ENCODE measurements around the gene MRGPRX4.

DNA sequence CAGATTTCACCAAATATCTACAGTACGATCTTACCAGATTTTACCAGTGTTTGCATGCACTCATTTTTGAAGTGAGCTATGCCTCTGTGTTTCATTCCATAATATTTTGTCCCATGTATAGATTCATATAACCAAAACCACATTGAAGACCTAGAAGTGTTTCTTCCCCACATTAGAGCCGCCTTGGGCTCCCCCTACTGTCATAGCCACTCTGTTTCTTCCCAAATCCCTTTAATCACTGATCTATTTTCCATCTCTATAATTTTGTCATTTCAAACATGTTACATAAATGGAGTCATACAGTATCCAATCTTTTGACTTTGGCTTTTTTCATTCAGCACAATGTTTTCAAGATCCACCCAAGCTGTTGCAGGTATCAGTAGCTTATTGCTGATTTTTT is 27.6 kb upstream of the MRGPRX4 start:
- TF ChIP-seq, protein P1, sequence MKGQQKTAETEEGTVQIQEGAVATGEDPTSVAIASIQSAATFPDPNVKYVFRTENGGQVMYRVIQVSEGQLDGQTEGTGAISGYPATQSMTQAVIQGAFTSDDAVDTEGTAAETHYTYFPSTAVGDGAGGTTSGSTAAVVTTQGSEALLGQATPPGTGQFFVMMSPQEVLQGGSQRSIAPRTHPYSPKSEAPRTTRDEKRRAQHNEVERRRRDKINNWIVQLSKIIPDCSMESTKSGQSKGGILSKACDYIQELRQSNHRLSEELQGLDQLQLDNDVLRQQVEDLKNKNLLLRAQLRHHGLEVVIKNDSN (IDR thresholded peaks at IDR 0.05) = no peak
- TF ChIP-seq EP300 (IDR thresholded peaks at IDR 0.05; ENCODE audit: borderline replicate concordance) (no peak), TAF1 (IDR thresholded peaks at IDR 0.05; ENCODE audit: low read depth) (no peak), RAD21 (IDR thresholded peaks at IDR 0.05; ENCODE audit: low read depth) (0 out of 2 replicates have a peak, but pooled peaks have one; percentile 9), FOXM1 (IDR thresholded peaks at IDR 0.05; ENCODE audit: borderline replicate concordance, low read depth) (no peak), ZBTB7A (IDR thresholded peaks at IDR 0.05; ENCODE audit: low read depth) (no peak), CREB1 (IDR thresholded peaks at IDR 0.05; ENCODE audit: low read depth) (no peak), EGR1 (IDR thresholded peaks at IDR 0.05) (no peak), CEBPB (IDR thresholded peaks at IDR 0.05) (no peak), TEAD4 (IDR thresholded peaks at IDR 0.05) (no peak), YY1 (IDR thresholded peaks at IDR 0.05; ENCODE audit: low read depth) (no peak)
- TF ChIP-seq, protein P2, sequence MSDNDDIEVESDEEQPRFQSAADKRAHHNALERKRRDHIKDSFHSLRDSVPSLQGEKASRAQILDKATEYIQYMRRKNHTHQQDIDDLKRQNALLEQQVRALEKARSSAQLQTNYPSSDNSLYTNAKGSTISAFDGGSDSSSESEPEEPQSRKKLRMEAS (IDR thresholded peaks at IDR 0.05) = no peak
- TF ChIP-seq, protein P3, sequence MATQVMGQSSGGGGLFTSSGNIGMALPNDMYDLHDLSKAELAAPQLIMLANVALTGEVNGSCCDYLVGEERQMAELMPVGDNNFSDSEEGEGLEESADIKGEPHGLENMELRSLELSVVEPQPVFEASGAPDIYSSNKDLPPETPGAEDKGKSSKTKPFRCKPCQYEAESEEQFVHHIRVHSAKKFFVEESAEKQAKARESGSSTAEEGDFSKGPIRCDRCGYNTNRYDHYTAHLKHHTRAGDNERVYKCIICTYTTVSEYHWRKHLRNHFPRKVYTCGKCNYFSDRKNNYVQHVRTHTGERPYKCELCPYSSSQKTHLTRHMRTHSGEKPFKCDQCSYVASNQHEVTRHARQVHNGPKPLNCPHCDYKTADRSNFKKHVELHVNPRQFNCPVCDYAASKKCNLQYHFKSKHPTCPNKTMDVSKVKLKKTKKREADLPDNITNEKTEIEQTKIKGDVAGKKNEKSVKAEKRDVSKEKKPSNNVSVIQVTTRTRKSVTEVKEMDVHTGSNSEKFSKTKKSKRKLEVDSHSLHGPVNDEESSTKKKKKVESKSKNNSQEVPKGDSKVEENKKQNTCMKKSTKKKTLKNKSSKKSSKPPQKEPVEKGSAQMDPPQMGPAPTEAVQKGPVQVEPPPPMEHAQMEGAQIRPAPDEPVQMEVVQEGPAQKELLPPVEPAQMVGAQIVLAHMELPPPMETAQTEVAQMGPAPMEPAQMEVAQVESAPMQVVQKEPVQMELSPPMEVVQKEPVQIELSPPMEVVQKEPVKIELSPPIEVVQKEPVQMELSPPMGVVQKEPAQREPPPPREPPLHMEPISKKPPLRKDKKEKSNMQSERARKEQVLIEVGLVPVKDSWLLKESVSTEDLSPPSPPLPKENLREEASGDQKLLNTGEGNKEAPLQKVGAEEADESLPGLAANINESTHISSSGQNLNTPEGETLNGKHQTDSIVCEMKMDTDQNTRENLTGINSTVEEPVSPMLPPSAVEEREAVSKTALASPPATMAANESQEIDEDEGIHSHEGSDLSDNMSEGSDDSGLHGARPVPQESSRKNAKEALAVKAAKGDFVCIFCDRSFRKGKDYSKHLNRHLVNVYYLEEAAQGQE (IDR thresholded peaks at IDR 0.05; ENCODE audit: low read depth) = no peak
